ENCODE data around the gene DNAJB1.

The DNAJB1 gene

DNA sequence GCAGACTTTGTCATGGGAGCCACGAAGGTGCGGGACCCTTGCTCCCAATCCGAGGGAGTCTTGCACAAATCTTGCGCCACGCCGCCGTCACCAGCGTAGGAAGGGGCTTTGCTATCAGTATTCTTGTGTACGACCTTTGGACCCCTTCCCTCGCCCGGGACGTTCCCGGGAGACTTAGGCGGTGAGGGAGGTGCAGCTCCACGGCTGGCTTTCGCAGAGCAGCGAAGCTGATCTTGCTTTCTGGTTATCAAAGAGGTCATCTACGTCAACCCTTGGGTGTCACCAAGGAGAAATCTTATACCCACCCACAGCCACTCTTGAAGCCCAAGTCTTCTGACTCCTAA, 11.8 kb upstream of the DNAJB1 start:
- TF ChIP-seq, protein P1, sequence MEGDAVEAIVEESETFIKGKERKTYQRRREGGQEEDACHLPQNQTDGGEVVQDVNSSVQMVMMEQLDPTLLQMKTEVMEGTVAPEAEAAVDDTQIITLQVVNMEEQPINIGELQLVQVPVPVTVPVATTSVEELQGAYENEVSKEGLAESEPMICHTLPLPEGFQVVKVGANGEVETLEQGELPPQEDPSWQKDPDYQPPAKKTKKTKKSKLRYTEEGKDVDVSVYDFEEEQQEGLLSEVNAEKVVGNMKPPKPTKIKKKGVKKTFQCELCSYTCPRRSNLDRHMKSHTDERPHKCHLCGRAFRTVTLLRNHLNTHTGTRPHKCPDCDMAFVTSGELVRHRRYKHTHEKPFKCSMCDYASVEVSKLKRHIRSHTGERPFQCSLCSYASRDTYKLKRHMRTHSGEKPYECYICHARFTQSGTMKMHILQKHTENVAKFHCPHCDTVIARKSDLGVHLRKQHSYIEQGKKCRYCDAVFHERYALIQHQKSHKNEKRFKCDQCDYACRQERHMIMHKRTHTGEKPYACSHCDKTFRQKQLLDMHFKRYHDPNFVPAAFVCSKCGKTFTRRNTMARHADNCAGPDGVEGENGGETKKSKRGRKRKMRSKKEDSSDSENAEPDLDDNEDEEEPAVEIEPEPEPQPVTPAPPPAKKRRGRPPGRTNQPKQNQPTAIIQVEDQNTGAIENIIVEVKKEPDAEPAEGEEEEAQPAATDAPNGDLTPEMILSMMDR (IDR thresholded peaks at IDR 0.05) = no peak

DNA sequence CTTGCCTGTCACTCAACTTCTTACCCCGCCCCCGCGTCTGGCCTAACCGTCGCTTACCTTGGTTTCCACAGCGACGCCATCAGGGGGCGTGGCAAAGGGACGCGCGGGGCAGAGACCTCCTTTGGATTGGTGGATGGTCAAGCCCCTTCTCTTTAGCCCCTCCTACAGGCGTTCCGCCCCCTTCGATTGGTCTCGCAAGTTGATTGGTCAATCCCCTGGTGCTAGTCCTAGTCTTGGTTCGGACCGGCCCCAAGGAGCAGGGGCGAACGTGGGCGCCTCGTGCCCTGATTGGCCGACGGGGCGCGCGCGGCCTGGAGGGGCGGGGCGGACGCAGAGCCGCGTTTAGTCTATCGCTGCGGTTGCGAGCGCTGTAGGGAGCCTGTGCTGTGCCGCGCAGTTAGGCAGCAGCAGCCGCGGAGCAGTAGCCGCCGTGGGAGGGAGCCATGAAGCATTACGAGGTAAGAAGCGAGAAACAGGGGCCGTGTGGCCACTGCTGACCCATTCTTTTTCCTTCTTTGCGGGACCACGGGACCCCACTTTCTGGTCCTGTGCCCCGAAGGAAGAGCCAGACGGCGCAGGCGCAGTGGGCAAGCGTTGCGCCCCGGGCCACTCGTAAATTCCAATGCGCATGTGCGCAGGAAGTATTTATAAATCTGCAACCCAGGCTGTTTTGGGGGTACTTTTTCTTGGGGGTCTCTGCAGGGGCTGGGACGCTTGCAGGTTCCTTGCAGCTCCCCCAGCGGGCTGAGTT, 11.2 kb upstream of the DNAJB1 start, which contains the start of gene TECR:
TSS of gene TECR (plus strand) at position 341 of the 751 bp plus-strand sequence. CDS start at position 444, 103 bp downstream.
- TF ChIP-seq, protein P1 (IDR thresholded peaks at IDR 0.05) = no peak

DNA sequence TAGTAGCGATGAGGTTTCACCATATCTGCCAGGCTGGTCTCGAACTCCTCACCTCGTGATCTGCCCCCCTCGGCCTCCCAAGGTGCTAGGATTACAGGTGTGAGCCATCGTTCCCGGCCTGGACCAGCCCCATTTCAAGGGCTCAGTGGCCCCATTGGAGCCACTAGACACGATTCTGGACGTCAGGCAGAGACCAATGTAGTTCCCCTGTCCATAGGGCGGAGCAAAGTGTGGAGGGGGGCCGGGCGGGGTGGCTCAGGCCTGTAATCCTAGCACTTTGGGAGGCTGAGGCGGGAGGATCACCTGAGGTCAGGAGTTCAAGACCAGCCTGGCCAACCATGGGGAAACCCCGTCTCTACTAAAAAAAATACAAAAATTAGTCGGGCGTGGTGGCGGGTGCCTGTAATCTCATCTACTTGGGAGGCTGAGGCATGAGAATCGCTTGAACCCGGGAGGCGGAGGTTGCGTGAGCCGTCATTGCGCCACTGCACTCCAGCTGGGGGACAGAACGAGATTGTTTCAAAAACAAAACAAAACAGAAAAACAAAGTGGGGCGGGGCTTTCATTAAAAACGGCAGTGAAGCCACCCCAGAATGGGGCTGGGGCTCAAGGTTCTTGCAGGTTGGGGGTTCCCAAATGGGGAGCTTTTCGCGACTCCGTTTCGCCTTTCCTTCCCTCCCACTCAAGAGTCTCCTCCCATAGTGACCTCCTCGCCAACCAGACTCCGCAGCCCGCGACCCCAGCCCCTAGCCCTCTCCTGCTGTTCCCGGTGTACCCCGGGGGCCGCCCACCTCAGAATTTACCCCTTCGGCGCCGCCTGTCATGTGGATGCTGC, 10.4 kb upstream of the DNAJB1 start:
- TF ChIP-seq, protein P1 (IDR thresholded peaks at IDR 0.05) = no peak

DNA sequence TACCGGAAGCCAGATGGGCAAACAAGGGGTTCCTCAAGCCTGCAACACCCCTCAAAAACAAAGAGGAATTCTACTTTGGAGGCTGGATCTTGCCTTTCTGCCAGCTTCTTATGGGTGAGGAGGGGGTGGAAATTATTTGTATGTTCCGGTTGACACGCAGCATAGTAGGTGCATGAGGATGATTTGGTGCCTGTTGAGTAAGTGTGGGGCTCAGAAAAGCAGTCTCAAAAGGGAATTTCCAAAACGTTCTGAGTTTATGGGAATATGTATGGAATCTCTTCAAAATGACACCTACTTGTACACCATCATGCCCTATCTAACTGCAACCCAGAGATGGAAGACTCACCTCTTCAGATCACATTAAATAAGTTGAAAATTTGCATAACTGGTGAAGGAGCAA, 8.2 kb upstream of the DNAJB1 start:
- TF ChIP-seq, protein P1 (IDR thresholded peaks at IDR 0.05) = no peak

DNA sequence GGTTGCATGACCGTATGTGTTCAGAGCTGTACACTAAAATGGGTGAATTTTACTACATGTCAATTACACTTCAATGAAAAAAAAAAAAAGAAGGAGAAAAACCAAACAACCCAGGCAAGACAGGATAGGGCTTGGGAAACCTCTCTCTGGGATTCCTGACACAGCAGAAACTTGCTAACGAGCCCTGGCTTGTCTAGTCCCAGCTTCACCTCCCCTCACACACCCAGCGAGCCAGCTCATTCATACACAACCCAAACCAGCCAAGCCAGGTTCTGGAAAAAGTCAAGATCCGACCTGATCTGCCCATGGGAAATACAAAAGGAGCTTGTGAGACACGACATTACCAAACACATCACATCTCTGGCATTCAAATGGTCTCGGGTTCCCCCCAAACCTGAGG, 7.5 kb upstream of the DNAJB1 start:
- TF ChIP-seq, protein P1 (IDR thresholded peaks at IDR 0.05) = no peak

DNA sequence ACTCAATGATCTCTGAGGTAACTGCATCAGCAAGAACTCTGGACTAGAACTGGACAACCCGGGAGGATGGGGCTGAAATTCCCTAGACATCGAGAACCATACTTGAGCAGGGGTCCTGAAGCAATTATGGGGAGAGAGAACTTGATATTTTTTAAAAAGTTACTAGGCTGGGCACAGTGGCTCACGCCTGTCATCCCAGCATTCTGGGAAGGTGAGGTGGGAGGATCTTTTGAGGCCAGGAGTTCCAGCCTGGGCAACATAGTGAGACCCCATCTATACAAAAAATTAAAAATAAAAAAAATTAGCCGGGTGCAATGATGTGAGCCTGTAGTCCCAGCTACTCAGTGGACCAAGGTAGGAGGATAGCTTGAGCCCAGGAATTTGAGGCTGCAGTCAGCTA, 2.3 kb upstream of the DNAJB1 start:
- TF ChIP-seq, protein P1 (IDR thresholded peaks at IDR 0.05) = no peak

DNA sequence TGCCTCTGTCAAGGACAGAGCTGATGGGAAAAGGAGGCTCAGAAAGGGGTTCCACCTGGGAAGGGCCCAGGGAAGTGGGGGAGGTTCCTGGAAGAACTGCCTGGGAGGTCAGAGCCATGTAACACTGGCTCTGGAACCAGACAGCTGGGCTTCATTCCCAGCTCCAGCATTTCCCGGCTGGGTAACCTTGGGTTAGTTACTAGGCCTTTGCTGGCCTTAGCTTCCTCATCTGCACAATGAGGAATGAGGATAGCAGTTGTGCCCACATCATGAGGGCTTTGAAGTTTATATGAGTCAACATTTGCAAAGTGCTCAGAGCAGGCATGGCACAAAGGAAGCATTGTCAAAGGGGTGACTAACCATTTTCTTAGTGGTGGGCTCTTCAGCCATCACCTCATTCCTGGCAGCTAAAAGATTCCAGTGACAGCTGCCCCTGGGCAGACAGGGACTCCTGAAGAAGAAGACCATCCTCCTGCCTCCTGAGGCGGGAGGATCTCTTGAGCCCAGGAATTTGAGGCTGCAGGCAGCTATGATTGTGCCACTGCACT, 1.7 kb upstream of the DNAJB1 start:
- TF ChIP-seq, protein P1 (IDR thresholded peaks at IDR 0.05) = no peak
